Ammon's horn (tissue), 1 donor: ENCODE measurements around the gene SAP30L.

Experiments used
- DNase-seq: peaks from one replicate; pipeline ENCODE4 v3.0.0-alpha.2; 2016; ENCODE audit warnings: low spot score

Gene SAP30L

DNA sequence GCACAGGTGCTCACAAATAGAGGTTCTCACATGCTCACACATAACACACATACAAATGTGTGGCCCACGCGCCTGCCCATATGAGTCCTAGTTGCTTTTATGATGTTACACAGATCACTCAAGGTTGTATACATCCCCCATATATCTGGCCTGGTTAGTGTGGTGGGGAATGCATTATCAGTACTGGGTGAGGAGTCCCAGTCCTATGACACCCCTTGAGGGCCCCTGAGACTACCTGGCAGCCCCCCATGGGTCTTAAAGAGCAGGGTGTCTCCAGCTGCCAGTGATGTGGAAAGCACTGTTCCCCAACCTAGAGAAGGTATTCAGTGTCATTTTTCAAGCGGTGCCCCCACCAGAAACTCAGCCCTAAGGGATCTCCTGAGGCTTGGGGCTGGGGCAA lies 35.0 kb downstream of the SAP30L start:
- DNase-seq: no peak

- no peak for DNase-seq
Measured at GRCh38 chr5:154481584-154482381, 36.0 kb downstream of the SAP30L start.

GRCh38 chr5:154482528-154483449 lies 37.0 kb downstream of the SAP30L start:
- DNase-seq: no peak

- no peak for DNase-seq
Measured at GRCh38 chr5:154483654-154484392, 38.0 kb downstream of the SAP30L start.

GRCh38 chr5:154484393-154485095 lies 38.7 kb downstream of the SAP30L start:
- no peak for DNase-seq

GRCh38 chr5:154485096-154485491 lies 39.3 kb downstream of the SAP30L start:
- no peak for DNase-seq

- no peak for DNase-seq
Measured at GRCh38 chr5:154485850-154486426, 40.1 kb downstream of the SAP30L start.

- DNase-seq: no peak
Measured at GRCh38 chr5:154486427-154486866, 40.6 kb downstream of the SAP30L start.

DNA sequence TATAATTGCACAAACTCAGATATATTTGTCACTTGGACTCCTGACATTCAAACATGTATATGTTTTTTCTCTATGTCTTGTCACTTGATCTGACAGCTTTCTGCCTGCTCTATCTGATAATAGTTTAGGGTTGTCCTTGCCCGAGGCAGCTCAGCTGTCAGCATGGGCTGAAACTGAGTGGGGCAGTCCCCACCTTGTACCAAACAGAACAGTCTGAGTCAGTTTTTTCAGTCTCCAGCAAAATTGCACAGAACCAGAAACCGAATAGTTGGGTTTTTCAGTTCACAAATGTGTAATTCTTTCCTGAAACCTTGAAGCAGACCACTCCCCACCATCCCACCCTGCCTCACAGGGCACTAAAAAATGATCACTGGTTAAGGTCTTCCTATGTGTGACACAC lies 41.7 kb downstream of the SAP30L start:
- DNase-seq: no peak

DNA sequence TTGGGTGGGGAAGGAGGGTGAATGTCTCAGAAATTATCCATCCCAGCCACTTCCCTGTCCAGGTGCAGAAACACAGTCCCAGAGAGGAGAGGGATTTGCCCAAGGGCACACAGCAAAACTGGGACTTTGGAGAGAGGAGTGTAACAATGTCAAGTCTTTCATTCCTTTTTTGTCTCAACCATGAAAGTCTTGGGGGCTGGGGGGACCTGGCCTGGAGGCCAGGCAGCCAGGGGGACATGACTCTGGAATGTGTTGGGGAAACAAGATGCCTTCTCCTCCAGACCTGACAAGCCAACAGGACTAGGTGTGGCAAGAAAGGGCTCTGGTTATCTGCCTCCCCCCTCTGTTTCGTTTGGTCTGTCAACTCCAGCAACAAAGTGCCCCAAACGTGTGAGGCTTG lies 46.1 kb downstream of the SAP30L start:
- DNase-seq: no peak

DNA sequence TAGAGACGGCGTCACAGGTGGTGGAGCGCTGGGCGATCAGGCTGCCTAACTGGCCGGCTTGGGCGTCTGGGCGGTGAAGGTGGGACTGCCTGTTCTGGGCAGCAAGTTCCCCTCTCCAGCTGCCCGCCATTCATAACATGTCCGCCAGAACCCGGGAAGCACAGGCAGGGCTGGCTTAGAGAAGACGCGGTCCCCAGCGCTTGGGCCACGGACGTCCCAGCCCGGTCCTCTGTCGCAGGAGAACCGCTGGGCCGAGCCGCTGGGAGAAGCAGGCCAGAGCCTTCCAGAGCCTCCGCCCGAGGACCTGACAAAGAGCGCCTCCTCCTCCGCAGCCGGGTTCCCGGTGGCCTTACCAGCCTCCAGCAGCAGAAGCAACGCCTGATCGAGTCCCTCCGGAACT lies 47.5 kb downstream of the SAP30L start:
- no peak for DNase-seq

- DNase-seq: peak; percentile 15
Measured at GRCh38 chr5:154494036-154494435, 48.2 kb downstream of the SAP30L start.

DNA sequence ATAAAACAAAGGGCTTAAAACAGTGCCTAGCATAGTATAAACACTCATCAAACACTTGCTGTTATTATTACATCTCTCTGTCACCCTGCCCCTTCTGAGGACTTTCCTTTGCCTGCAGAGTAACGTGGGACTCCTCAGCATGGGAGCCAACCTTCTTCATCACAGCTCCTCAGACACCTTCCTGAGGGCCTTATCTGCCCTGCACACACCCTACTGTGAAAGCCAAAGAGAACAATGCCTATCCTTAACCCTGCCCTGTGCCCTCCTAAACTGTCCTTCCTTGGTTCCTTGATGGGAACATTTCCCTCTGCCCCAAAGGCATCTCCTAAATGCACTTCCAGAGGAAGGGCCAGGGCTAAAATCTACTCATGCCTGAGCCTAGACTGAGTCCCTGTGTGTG lies 52.8 kb downstream of the SAP30L start:
- no peak for DNase-seq

- no peak for DNase-seq
Measured at GRCh38 chr5:154498994-154499393, 53.2 kb downstream of the SAP30L start.

- no peak for DNase-seq
Measured at GRCh38 chr5:154501566-154501965, 55.8 kb downstream of the SAP30L start.

GRCh38 chr5:154502180-154502579 lies 56.4 kb downstream of the SAP30L start:
- no peak for DNase-seq

DNA sequence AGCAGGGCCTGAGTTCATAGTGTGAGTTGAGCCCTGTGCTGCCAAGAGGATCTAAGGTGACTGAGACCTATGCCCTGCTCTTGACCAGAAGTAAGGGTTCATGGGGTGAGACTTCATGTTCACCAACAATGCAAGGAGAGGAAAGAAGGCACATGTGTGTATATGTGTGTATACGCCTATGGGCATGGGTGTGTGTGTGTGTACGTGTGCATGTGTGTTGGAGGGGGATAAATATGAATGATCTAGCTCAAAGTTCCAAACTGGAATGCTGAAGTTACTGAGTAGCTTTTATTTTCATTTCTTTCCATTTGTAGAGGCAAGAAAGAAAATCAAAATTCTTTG lies 57.9 kb downstream of the SAP30L start:
- DNase-seq: no peak

DNA sequence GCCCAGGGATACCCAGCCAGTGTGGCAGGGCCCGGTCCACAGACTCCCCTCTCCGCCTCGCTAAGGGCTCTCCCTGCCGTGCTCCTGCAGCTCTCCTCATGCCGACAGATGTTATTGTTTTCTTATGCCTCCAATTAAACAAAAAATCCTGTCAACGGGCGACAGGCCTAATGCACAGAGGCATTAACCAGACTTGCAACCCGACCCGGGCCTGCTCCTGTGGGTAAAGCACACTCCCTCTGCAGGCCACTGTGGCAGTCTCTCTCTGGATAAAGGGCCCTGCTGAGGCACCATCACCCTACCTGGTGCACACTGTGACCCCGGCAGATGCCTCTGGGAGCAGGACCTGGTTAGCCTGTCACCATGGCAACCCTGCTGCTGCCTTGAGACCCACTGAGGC lies 59.8 kb downstream of the SAP30L start:
- no peak for DNase-seq

DNA sequence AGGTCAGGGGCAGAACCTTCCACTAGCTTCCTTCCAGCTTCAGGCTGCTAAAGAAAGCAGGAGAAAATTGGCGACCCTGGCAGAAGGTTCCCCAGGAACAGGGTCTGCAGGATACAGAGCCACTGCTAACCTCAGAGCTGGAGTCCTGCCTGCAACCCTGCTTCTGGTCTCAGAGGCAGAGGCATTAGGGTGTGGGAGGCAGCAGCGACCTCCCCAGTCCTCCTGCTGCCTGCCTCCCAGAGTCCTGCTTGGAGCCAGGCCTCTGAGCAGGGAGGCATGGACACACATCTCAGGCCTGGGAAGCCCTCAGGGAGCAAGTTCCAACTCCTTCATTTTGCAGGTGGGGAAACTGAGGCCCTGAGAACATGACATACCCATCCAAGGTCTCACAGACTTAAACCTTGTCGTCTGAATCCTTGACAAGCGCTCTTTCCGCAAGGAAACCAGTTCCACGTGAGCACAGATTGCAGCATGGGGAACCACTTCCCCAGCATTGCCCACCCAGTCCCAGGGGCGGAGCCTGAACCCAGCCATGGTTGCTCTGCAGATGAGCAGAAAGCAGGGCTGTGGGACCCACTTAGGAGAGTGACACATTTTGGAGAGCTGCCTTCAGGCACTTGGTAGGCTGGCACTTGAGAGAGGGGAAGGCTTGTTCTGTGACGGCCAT lies 60.4 kb downstream of the SAP30L start:
- no peak for DNase-seq

DNA sequence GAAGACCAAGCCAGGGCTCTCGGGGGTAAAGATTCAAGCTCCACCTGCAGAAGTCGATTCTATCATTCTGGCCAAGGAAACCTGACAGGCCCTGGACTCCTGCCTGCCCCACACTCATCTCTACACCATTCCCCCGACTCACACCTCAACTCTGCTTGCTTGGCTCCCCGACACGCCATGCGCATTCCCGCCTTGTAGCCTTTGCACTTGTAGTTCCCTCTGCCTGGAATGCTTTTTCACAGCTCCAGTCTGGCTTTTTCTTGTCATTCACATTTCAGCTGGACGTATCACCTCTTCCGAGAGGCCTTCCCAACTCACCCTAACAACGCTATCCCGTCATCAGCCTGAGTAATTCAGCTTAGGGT lies 60.9 kb downstream of the SAP30L start:
- no peak for DNase-seq

DNA sequence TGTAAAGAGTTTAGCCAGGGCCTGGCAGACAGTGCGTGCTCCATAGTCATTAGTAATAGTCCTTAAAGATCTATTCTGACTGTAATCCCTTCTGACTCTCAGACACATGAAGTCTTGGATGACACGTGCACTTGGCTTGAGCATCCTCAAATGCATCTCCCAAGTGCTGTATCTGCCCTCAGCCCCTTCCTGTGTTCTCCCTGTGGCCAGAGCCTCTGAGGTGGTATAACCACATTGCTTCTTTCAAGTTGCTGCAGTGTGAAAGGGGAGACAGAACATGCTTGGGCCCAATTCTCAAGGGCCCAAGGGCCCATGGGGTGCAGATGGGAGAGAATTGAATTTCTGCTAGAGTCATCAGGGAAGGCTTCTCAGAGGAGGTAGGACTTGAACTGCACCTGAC lies 62.3 kb downstream of the SAP30L start:
- no peak for DNase-seq
